GM21825 (cell line): ENCODE results near the gene SPDYC.
"Not testable (repeated sequence)": the region's sequence is repeated elsewhere in the genome, so short reads cannot be mapped to it uniquely, and the experiment has no call there.

Source experiments
- ATAC-seq: cut with Tn5 transposase; IDR thresholded peaks from one replicate; pipeline ENCODE4 v1.9.1; 2021; ENCODE audit warnings: mild to moderate bottlenecking, moderate library complexity; ENCODE audit not compliant: unreplicated experiment

Gene SPDYC

DNA sequence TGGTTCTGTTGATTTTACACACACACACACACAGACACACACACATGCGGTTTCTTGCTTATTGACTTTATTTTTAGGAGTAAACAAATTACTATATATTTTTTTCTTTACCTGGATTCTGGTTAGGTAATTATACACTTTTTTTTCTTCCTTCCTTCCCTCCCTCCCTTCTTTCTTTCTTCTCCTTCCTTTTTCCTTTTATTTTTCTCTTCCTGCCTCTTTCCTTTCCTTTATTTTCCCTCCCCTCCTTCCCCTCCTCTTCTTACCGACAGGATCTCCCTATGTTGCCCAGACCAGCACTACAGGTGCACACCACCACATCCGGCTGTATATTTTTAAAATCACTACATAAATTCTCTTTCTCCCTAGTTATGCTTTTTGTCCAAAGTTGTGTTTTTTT lies 3.1 kb upstream of the SPDYC start:
- no peak for ATAC-seq

DNA sequence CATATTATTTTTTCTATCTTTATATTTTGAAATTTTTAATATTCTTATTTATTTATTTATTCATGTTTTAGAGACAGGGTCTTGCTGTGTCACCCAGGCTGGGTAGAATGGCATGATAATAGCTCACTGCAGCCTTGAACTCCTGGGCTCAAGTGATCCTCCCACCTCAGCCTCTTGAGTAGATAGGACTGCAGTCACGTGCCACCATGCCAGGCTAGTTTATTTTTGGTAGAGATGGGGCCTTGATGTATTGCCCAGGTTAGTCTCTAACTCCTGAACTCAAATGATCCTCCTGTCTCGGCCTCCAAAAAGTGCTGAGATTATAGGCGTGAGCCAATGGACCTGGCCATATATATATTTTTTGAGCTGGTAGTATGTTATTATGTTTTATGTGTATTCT lies 2.4 kb upstream of the SPDYC start:
- no peak for ATAC-seq

DNA sequence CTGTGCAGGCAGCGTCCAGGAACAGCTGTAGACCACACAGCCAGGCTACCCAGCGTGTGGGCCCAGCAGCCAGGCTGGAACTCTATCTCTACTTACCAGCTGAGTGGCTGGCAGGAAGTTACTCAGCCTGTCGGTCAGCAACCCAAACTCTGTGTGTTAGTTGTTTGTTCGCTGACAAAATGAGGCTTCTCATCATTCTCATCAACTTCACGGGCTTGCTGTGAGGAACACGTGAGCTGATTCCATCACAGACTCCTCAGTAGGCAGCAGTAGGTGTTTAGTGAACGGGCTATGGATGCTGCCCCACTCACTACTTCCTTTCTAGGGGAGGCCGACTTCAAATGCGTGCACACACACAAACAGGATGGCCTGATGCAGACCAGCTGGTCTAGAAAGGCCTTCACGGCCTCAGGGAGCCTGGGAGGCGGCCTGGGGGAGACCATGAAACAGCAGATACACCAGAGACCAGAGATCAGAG lies 830 bp upstream of the SPDYC start:
- ATAC-seq, result no peak

DNA sequence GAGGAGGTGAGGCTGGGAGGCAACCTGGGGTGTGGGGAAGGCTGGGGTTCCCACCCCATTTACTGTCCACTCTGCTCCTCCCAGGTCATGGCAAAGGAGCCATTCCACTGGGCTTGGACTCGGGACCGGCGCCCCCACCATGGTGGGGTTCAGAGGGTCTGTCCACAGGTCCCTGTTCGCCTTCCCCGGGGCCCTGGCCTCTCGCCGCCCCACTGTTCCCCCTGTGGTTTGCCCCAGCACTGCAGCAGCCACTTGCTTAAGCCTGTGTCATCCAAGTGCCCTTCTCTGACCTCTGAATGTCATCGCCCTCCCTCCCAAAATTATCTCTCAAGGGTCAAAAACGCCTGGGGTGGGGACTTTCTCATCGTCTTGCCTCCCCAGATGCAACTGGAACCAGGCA lies 2.6 kb downstream of the SPDYC start:
- ATAC-seq, result no peak

- not testable (repeated sequence) for ATAC-seq
These were observed 4.6 kb downstream of the SPDYC start for GRCh38 chr11:65174571-65175010.

GRCh38 chr11:65180877-65181568 lies 11.0 kb downstream of the SPDYC start:
- peak; percentile 50 for ATAC-seq

GRCh38 chr11:65181569-65182257 lies 11.7 kb downstream of the SPDYC start, which contains the start of gene CAPN1:
CAPN1 (plus strand) TSS chr11:65181928; CDS start chr11:65182702, 774 bp downstream.
- peak; percentile 42 for ATAC-seq

- no peak for ATAC-seq
These were observed 12.5 kb downstream of the SPDYC start for GRCh38 chr11:65182258-65183170.

GRCh38 chr11:65183201-65183891 lies 13.3 kb downstream of the SPDYC start:
- ATAC-seq, result no peak

DNA sequence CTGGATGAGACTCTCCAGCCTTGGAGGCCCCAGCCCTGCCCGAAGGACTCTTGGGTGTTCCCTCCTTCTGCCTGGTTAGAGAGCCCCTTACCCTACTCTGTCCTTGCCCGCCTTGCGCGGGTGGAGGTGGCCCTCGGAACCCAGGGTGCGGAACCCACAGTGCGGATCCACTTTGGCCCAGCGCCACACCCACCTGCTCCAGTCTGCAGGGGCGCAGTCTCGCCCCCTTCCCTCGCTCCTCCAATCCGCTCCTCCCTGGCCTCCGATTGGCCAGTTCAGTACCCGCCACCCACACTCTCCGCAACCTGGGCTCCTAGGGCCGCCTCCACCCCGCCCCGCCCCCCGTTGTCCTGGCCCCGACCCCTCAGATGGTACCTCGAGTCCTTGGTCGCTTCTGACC lies 14.1 kb downstream of the SPDYC start:
- ATAC-seq, result no peak

- no peak for ATAC-seq
These were observed 15.1 kb downstream of the SPDYC start for GRCh38 chr11:65185171-65185570.

- ATAC-seq, result no peak
These were observed 15.9 kb downstream of the SPDYC start for GRCh38 chr11:65185869-65186341.

- ATAC-seq, result no peak
These were observed 16.7 kb downstream of the SPDYC start for GRCh38 chr11:65186701-65187100.

DNA sequence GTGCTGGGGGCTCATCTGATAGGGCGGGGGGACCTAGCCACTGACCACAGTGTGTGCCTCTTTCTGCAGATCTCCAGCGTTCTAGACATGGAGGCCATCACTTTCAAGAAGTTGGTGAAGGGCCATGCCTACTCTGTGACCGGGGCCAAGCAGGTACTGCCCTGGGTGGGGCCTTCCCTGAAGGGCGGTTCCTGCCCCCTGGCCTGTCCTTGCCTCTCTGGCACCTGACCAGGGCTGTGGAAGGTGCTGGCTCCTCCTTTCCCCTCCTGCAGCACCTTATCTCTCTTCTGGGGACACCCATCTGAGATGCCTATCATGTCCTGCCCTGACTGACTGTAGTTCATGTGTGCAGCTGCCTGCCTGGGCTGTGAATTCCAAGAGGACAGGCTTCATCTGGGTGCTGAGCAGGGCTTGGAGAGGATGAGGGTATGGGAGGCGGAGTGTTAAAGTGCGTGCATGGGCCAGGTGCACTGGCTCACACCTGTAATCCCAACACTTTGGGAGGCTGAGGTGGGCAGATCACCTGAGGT lies 17.2 kb downstream of the SPDYC start:
- ATAC-seq, result no peak

DNA sequence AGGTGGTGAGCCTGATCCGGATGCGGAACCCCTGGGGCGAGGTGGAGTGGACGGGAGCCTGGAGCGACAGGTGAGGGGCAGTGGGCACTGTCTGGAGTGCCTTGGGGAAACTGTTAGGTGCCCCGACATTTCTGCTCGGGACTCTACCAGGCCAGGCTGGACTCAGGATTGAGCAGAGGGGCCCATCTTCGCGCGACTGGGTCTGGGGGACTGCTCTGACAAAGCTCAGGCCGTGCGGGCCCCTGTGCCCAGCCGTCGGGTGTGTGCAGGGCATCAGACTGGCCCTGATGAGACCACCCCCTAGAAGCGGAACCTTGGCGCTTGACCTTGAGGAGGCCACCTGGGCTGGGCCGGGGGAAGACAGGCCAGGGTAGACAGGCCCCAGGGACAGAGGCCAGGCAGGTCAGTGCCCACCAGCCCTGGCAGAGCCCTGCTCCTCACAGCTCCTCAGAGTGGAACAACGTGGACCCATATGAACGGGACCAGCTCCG lies 18.0 kb downstream of the SPDYC start:
- no peak for ATAC-seq

GRCh38 chr11:65188486-65188885 lies 18.5 kb downstream of the SPDYC start:
- no peak for ATAC-seq

DNA sequence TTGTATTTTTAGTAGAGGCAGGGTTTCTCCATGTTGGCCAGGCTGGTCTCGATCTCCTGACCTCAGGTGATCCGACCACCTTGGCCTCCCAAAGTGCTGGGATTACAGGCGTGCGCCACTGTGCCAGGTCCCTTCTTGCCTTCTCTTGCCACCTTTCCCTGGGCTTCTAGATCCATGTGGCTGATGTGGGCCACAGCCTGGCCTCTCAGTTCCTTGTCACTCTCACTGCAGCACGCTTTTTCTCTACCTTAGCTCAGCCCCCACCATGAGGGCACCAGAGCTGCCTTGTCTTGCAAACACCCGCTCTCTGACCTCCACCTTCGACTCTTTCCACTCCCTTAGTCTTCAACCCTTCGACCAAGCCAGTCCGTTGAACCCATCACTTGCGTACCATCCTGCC lies 19.2 kb downstream of the SPDYC start:
- no peak for ATAC-seq

DNA sequence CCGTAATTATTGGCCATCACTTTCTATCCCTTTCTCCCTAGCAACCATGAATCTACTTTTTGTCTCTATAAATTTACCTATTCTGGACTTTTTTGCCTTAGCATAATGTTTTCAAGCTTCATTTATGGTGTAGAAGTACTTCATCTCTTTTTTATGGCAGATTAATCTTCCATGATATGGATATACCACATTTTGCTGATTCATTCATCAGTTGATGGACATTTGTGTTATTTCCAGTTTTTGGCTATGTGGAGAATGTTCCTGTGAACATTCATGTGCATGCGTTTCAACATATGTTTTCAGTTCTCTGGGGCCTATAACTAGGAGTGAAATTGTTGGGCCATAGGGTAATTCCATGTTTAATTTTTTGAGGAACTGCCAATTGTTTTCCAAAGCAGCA lies 24.5 kb downstream of the SPDYC start:
- no peak for ATAC-seq

- ATAC-seq, result no peak
These were observed 34.1 kb downstream of the SPDYC start for GRCh38 chr11:65204143-65204542.
